ENCODE measurements around the gene RIOK1. TPM values are rescaled to one million over a fixed set of nuclear protein-coding genes. Genes with fewer than 3 reads are reported as not detected.

Gene RIOK1
- total RNA-seq, 1 donor from 2014 or later, result 28.5 TPM

DNA sequence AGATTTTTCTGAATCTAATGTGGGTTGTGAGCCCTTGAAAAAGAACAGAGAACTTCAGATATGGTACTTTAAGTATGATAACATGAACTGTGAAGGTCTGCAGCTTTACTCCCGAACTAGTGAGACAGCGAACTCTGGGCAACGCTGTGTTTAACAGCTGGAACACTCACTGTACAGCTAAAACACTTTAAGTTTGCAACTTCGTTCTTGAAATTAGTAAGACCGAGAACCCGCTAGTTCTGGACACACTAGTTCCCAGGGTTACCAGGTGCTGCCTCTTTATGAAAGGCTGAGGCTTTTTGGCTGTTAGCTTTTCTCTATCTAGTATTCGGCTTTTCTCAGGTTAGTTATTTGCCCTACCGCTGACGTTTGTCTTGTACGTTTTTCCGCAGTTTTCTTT, 52.9 kb downstream of the RIOK1 start:
- Mint-ChIP-seq H3K9me3 (ENCODE audit: low read depth) (no peaks in the 10 kb centered on the region), H3K27ac (no peak overlapping the region), H3K27me3 (peaks cover 4% of the 10 kb centered on the region), H3K4me3 (ENCODE audit: low read depth) (no peak overlapping the region), H3K4me1 (ENCODE audit: low read depth) (peaks cover 18% of the 10 kb centered on the region), H3K36me3 (ENCODE audit: insufficient read depth) (no peaks in the 10 kb centered on the region)
- TF ChIP-seq, protein P1, sequence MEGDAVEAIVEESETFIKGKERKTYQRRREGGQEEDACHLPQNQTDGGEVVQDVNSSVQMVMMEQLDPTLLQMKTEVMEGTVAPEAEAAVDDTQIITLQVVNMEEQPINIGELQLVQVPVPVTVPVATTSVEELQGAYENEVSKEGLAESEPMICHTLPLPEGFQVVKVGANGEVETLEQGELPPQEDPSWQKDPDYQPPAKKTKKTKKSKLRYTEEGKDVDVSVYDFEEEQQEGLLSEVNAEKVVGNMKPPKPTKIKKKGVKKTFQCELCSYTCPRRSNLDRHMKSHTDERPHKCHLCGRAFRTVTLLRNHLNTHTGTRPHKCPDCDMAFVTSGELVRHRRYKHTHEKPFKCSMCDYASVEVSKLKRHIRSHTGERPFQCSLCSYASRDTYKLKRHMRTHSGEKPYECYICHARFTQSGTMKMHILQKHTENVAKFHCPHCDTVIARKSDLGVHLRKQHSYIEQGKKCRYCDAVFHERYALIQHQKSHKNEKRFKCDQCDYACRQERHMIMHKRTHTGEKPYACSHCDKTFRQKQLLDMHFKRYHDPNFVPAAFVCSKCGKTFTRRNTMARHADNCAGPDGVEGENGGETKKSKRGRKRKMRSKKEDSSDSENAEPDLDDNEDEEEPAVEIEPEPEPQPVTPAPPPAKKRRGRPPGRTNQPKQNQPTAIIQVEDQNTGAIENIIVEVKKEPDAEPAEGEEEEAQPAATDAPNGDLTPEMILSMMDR (IDR thresholded peaks at IDR 0.05; ENCODE audit: unreplicated experiment), result no peak
- no peak for DNase-seq (ENCODE audit: low spot score, unreplicated experiment)

GRCh38 chr6:7445101-7445500, 55.5 kb downstream of the RIOK1 start:
- Mint-ChIP-seq H3K36me3 (ENCODE audit: insufficient read depth) (peaks cover 2% of the 10 kb centered on the region), H3K4me3 (ENCODE audit: low read depth) (no peak overlapping the region), H3K27ac (no peak overlapping the region), H3K4me1 (ENCODE audit: low read depth) (peaks cover 27% of the 10 kb centered on the region), H3K9me3 (ENCODE audit: low read depth) (peaks cover 3% of the 10 kb centered on the region), H3K27me3 (peaks cover 4% of the 10 kb centered on the region)
- TF ChIP-seq, protein P1 (IDR thresholded peaks at IDR 0.05; ENCODE audit: unreplicated experiment), result no peak
- no peak for DNase-seq (ENCODE audit: low spot score, unreplicated experiment)

GRCh38 chr6:7445885-7446461, 56.4 kb downstream of the RIOK1 start:
- Mint-ChIP-seq H3K9me3 (ENCODE audit: low read depth) (peaks cover 3% of the 10 kb centered on the region), H3K27me3 (peaks cover 4% of the 10 kb centered on the region), H3K27ac (no peak overlapping the region), H3K4me1 (ENCODE audit: low read depth) (peaks cover 30% of the 10 kb centered on the region), H3K4me3 (ENCODE audit: low read depth) (no peak overlapping the region), H3K36me3 (ENCODE audit: insufficient read depth) (peaks cover 2% of the 10 kb centered on the region)
- DNase-seq (ENCODE audit: low spot score, unreplicated experiment), result no peak
- TF ChIP-seq, protein P1 (IDR thresholded peaks at IDR 0.05; ENCODE audit: unreplicated experiment), result no peak

- Mint-ChIP-seq H3K4me3 (ENCODE audit: low read depth) (no peak overlapping the region), H3K4me1 (ENCODE audit: low read depth) (peaks cover 30% of the 10 kb centered on the region), H3K27me3 (peaks cover 4% of the 10 kb centered on the region), H3K27ac (peak overlapping the region; percentile 46), H3K36me3 (ENCODE audit: insufficient read depth) (peaks cover 2% of the 10 kb centered on the region), H3K9me3 (ENCODE audit: low read depth) (peaks cover 3% of the 10 kb centered on the region)
- TF ChIP-seq, protein P1 (IDR thresholded peaks at IDR 0.05; ENCODE audit: unreplicated experiment), result no peak
- no peak for DNase-seq (ENCODE audit: low spot score, unreplicated experiment)
Observed at GRCh38 chr6:7446619-7447325, 57.2 kb downstream of the RIOK1 start.

DNA sequence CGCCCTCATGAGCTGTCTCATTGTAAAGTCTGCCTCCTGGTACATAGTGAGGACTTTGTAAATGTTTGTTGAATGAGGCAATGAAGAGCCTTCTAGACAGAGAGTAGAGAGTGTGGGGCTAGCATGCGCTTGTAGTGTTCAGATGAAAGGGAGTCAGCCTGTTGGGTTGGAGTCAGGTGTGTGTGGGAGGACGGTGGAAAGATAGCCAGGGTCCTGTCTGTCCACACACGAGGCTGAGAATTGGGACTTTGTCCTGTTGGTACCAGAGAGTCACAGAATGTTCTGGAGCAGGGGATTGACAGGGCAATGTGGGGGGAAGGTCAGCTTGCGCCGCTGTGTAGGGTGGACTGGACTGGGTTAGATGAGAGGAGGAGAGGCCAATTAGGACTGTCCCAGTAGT, 58.6 kb downstream of the RIOK1 start:
- TF ChIP-seq, protein P1 (IDR thresholded peaks at IDR 0.05; ENCODE audit: unreplicated experiment), result no peak

More for the DNA sequence above, 58.6 kb downstream of the RIOK1 start:
- Mint-ChIP-seq H3K27ac (peak overlapping the region; percentile 56), H3K4me1 (ENCODE audit: low read depth) (peaks cover 30% of the 10 kb centered on the region), H3K9me3 (ENCODE audit: low read depth) (peaks cover 3% of the 10 kb centered on the region), H3K27me3 (peaks cover 4% of the 10 kb centered on the region), H3K36me3 (ENCODE audit: insufficient read depth) (peaks cover 2% of the 10 kb centered on the region), H3K4me3 (ENCODE audit: low read depth) (no peak overlapping the region)
- no peak for DNase-seq (ENCODE audit: low spot score, unreplicated experiment)
